HG03159 (cell line): ENCODE data around the gene LRRC49.
"Not testable (repeated sequence)": the region's sequence is repeated elsewhere in the genome, so short reads cannot be mapped to it uniquely, and the experiment has no call there.

Experiments used
- ATAC-seq: cut with Tn5 transposase; IDR thresholded peaks from one replicate; pipeline ENCODE4 v1.9.1; 2021; ENCODE audit warnings: mild to moderate bottlenecking, moderate library complexity; ENCODE audit not compliant: unreplicated experiment

The LRRC49 gene

DNA sequence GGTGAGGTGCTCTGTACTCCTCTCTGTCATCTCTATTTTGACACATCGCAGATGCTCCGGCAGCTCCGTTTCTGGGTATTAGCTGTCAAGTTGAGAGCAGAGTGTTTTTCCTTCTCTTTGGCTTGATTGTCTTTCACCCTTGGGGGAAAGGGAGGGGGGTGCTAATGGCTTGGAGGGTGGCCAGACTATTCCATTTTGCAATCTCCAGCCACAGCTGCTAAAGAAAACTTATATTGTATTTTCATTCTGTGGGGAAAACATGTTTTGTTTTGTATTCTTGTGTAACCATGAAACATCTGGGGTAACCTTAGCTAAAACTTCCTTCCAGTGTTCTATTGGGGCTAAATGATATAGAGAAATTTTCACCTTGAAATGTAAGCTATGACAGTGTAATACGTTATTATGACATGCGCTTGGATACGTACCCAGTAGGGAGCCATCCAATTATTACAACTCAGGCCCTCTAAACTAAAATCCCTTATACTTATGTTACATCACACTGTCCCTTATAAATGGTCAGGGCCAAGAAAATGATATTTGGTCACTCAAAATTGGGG, 24.6 kb upstream of the LRRC49 start:
- no peak for ATAC-seq

DNA sequence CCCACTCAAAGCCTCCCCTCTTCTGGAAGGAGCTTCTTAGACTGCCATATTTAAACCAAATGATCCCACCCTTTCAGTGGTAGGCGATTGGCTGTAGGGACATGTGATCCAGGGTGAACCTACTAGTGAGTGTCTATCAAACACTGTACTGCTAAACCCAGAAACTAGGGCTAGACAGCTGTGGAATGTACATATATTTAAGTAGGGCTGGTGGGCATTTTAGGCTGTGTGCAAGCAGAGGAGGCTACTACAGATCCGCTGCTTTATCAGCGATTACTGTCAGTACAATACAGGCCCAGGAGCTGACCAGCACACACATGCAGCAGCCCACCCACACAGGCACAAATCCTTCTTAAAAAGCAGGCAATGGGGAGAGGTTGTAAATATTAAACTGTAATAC, 23.3 kb upstream of the LRRC49 start:
- no peak for ATAC-seq

DNA sequence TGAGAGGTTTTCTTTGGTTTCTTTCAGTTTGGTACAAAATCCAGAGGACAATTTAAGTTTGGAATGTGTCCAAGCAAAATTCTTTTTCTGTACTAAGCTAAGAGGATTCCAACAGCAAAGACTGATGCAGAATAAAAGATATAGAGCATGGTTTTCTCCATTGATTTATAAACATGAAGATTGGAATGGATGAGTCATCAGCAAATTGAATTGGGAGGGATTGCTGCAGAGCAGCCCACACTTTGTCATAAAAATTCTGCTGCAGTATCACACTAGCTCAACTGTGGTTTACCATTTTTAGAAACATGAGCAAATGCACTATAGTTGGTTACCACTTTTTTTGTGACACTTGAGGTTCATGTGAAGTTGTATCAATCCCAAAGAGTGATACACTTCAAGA, 22.6 kb upstream of the LRRC49 start:
- no peak for ATAC-seq

DNA sequence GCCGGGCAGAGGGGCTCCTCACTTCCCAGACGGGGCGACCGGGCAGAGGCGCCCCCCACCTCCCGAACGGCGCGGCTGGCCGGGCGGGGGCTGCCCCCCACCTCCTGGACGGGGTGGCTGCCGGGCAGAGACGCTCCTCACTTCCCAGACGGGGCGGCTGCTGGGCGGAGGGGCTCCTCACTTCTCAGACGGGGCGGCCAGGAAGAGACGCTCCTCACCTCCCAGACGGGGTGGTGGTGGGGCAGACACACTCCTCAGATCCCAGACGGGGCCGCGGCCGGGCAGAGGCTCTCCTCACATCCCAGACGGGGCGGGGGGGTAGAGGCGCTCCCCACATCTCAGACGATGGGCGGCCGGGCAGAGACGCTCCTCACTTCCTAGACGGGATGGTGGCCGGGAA, 21.1 kb upstream of the LRRC49 start:
- not testable (repeated sequence) for ATAC-seq

DNA sequence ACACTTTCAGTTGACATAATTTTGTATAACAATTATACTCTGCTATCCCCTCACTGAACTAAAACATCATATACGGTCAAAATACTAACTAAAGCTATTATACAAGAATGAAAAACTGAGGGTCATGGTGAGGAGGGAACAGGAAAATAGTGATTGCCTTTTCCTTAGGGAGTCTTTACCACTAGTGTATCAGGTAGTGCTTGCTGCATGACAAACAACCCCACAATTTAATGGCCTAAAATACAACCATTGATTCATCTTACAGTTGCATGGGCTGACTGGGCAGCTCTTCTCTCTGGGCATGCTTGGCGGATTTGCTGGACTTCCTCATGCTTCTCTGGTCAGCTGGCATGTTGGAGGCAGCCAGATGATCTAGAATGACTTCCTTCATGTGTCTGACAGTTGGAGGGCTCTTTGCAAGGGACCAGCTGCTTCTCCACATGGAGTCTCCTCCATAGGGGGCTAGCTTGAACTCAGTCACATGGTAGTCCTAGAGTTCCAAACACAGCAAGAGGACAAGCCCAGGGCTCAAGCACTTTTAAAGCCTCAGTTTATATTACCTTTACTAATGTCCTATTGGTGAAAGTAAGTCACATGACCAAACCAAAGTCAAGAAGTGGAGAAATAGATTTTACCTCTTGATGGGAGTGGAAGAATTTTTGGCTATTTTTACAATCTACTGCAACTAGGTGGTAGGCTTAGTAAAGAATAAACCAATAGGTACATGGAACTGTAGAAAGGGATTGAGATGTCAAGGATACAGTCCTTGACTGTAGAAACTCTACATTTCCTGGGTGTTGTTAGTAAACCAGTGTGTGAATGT, 19.2 kb upstream of the LRRC49 start:
- ATAC-seq, result no peak

DNA sequence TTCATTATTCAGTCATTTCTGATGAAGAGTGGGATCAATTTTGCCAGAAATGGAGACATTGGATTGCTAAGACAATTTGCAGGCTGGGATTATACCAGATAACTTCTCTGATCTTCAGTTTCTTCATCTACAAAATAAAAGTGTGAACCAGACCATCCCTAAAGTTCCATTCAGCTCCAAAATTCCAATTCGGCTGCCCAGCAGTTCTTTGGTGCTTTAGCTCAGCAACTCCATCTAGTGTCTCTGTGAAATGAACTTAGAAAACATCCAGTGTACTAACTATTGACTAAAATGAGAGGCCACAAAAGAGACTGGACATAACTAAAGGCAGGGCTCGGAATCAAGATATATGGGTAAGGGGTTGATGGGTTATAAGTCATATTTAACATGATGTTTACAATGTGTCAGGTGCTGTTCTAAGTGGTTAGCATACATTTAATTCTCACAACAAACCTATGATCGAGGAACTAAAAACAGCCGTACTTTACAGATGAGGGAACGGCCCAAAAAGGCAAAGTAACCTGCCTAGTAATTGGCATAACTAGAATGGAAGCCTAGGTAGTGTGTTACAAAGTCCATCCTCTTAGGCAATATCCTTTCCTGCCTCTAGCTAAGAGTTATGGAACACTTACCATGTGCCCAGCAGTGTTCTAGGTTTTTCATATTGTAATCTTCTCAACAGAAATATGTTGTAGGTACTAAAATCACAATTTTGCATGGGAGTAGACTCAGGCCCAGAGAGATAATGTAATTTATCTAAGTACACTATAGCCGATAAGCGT, 17.4 kb upstream of the LRRC49 start:
- ATAC-seq, result no peak

DNA sequence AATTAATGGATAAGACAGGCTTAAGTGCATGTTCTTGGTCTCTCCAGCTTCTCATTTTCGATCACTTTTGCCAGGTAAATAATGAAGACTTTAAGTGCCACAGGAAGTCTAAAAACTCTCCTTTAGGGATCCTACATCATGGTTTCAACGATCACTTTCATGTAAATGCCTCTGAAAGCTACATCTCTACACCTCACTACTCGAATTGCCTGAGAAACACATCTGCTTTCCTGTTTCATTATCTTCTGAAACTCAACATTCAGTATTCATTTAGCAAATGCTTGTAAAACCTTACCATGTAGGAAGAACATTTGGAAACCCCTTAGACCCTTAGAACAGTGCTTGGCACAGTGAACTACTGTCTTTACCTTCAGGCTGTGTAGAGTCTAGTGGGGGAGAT, 16.6 kb upstream of the LRRC49 start:
- no peak for ATAC-seq

DNA sequence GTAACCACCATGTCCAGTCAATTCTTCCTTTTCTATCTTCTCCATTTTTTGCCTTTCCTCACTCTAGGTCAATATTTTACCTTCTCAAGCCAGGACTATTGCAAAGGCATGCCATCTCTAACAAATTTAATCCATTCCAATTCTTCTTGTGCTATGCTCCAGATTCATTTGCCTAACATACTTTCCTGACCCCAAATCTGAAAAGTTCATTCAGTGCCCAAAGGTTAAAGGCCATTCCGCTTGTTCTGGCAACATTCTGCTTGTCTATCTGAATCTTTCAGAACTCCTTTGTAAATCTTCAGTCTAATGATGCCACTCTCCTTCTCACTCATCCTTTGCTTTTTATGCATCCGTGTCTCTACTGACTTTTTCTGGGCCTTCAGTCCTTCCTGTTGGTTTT, 15.9 kb upstream of the LRRC49 start:
- ATAC-seq, result no peak

DNA sequence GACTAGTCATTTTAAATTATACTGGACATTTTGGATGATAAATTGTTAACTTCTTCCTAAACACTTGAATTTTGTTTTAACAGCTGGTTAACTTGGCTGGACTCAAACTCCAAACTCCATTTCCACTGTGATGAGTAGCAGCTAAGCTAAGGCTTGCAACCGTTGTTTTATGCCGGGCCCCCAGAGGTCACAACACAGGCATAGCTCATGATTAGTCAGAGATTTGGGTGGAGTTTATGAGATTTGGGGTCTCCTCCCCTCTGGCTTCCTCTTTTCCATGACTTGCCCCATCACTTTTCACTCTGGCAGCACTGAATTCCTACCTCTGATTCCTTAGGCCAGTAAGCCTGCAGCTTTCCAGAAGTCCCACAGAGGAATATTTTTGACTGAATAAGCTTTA, 13.2 kb upstream of the LRRC49 start:
- no peak for ATAC-seq

DNA sequence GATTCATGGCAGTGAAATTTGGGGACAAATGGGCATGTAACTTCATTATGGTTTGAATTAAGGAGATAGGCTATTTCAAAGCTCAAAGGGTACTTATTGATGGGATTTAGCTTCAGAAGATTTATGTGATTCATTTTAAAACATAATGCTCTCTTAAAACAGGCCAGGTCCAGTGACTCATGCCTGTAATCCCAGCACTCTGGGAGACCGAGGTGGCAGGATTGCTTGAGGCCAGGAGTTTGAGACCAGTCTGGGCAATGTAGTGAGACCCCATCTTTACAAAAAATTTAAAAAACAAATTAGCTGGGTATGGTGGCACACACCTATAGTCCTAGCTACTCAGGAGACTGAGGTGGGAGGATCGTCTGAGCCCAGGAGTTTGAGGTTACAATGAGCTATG, 11.8 kb upstream of the LRRC49 start:
- ATAC-seq, result no peak

DNA sequence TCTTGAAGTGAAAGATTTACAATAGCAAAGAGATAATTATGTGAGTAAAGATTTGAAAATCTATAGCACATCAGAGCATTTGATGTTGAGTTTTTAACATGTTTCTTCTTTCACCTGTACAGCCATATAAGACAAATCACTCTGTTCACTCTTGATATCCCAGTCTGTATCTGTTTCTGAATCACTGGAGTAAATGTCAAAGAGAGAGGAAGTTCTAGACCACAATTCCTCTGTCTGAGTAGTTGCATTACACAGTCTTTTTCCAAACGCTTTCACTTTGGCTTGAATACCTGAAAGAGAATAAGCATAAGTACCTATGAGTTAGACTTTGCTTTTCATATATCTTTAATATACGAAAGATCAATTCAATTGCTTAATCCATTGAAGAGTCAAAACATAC, 10.3 kb upstream of the LRRC49 start:
- ATAC-seq, result no peak

DNA sequence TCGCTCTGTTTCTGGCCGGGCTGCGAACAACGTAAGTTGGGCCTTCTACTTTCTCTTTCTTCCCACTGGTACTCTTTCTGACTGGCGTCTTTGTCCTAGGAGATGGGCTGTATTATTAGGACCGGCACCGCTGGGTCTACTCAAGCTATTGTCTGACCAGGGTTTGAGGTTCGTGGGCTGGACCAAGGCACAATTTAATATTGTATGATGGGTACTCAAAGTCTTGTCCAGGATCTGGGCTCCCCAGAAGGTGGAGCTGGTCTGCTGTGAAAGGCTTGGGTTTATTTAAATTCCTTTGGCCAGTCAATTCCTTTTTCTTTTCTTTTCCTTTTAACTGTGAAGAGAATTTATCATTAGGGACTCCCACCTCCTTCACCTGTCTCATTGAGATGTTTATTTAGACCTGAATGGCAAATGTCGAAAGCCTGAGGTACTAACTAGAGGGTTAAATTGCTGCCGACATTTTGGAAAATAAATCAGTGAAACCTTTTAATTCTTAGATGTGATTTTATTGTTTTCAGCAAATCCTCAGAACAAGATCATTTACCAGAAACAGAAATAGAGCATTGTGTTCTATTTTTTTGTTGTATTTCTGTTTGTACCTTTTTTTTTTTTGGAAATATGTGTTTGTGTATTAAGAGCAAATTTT, 410 bp downstream of the LRRC49 start:
- peak; percentile 31 for ATAC-seq

DNA sequence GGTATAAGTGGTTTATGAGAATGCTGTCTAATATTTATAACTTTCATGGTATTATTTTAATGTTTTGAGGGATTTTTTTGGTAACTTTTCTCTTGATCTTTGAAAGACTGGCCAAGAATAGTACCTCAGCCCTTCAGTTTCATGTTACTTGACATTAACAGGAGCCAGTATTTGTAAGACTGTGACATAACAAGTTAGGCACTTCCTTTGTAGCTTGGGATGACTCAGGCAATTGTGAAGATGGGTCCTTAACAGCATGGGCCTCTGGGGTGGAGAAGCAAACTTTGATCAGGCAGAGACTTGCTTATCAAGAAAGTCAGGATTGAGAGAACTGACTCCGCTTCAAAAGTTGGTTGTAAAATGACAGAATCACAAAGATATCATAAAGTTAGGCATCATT, 9.5 kb downstream of the LRRC49 start:
- no peak for ATAC-seq

DNA sequence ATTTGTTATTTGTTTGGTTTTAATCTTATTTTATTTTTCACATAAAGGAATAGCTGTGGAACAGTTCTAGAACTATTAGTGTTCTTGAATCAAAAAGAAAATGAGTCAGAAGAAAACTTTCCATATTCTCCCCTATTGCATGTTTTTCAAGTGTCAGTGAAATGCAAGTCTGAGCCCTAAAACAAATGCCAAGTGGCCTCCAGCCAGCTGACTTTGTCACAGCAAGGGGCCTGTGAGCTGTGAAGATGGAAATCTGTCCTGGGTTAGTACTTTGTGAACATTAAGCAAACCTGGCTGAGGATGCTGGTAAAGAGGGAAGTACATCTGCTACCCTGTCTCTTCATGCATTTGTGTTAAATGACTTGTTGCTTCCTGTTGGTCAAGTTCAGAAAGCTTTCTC, 14.2 kb downstream of the LRRC49 start:
- ATAC-seq, result no peak

DNA sequence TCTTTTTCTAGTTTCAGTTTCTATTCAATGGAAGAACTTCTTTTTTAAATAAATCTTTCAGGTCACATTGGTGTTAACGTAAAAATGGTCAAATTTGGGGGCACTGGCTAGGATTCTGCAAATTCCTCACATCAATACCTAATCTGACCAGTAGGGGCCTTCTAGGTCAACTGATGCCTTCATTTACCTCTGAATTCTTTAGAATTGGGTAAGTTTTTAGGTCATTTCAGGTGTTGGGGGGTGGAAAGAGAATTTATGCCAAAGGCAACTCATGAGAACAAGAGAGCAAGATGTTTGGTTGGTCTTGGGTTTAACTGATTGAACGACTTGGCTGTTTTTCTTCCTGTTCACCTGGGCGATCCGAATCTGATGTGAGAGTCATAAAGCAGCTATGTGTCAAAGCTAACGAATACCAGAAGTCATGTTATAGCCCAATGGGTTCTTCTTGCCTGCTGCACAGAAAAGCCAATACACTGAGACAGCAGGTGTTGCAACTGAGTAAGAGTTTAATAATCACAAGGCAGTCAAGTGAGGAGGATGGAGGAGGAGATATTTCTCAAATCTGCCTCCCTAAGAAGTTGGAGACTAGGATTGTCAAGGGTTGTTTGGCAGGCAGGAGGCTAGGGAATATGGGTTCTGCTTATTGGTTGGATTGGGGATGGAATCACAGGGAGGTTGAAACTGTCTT, 15.3 kb downstream of the LRRC49 start:
- no peak for ATAC-seq

DNA sequence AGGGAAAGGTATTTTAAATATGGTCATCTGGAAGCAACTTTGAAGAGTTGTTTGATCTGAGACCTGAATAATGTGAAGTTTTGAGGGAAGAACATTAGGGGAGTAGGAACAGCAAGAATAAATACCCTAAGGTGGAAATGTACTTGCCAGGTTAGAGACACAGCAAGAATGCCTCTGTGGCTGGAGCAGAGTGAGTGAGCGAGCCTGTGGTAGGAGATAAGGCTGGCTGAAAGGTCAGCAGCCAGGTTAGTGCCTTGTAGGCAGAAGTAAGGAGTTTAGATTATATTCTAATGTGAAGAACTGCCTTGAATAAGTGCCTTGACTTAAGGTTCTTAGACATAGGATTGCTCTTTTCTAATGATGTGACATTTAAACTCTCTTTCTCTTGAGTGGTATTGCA, 18.3 kb downstream of the LRRC49 start:
- ATAC-seq, result no peak

DNA sequence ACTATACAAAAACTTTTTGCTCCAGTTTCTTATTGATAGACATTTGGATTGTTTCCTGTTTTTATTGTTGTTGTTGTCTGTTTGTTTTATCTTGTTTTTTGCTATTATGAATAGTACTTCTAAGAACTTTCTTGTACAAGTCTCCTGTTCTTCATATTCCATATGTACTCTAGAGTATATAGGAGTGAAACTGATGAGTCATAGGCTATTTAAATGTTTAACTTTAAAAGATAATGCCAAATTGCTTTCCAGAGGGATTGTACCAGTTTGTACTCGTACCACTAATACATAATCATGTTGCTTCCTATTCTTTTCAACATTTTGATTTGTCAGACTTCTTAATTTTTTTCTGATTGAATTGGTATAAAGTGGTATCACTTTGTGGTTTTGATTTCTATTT, 19.6 kb downstream of the LRRC49 start:
- no peak for ATAC-seq

DNA sequence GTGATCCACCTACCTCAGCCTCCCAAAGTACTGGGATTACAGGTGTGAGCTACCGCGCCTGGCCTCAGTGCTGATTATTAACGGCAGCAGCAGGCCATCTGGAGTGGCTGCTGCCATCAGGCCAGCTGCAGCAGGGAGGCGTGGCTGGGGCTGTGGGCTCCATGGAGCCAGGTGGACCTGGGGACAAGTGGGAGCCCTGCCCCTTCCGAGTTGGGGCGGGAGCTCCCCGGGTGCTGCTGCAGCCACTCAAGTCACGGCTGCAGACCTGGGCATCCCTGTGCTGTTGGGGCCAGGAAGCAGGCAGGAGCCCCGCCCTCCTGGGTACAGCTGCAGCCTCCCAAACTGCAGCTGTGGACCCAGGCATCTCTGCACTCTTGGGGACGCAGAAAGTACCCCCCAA, 23.9 kb downstream of the LRRC49 start:
- ATAC-seq, result no peak

DNA sequence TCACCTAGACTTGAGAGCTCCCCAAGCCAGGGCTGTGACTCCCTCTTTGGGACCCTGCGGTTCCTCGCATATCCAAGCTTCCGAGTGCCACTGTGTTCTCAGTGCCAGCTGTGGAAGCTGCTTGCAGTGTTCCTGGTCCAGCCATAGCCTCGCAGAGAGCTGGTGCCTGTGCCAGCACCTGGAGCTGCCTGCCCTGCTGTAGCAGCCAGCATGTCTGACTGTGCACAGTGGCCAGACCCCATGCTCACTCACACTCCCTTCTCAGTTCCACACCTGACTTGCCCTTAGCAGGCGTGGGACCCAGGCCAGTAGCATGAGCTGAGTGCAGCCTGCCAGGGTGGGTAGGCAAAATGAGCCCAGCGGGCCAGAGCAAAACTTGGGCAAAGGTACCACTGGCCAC, 25.3 kb downstream of the LRRC49 start:
- ATAC-seq, result no peak

DNA sequence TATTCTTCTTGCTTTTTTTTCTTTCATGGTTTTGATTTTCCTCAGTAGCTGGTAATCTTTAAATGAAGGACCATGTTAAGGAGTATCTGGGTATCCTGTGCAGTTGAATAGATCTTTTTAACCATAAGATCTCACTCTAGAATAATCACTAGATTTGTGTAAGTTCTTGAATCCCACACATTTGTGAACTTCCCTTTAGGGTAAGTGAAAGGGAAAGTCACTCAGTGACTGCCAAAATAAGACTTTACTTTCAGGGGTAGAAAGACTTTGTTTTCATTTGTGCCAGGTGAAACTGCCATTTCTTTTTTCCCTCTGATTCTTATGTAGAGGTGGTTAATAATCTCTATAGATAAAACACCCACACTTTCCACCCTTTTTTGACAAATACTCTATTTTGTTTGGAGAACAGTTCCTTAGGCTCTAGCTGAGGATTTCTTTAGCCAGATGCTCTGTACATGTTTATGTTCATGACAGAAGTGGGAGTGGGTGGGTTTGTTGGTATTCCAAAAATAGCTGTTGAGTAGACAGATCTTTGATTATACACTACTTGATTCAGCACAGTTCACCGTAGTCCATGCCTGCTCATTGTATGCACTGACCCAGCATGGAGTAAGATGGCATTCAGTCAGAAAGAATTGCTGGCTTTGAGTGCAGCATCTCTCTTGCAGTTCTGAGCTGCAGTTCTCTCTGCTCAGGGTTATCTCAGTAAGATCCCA, 28.5 kb downstream of the LRRC49 start:
- ATAC-seq, result no peak
